ENCODE results near the gene RPTOR. TPM values are rescaled to one million over a fixed set of nuclear protein-coding genes. Genes with fewer than 3 reads are reported as not detected.

The RPTOR gene
- polyA plus RNA-seq, 1 donor from 2014 or later: 8.0 TPM

GRCh38 chr17:80924807-80925610, 380.4 kb downstream of the RPTOR start:
- Histone ChIP-seq H3K9me3 (ENCODE audit: low read length) (no peaks in the 10 kb centered on the region), H3F3A (ENCODE audit: insufficient read depth, low read length, poor library complexity, severe bottlenecking) (no peaks in the 10 kb centered on the region), H4K20me1 (ENCODE audit: insufficient read depth) (no peaks in the 10 kb centered on the region), H3K9ac (ENCODE audit: low read length) (no peak overlapping the region), H3K27me3 (ENCODE audit: insufficient read depth, low read depth, low read length) (no peaks in the 10 kb centered on the region), H3K4me2 (ENCODE audit: low read length) (no peak overlapping the region), H3K4me3 (ENCODE audit: low read length) (no peak overlapping the region), H3K36me3 (ENCODE audit: insufficient read depth, low read length) (no peaks in the 10 kb centered on the region), H3K79me2 (replicated peaks; ENCODE audit: insufficient read depth, low read length) (no peaks in the 10 kb centered on the region), H2AFZ (ENCODE audit: low read depth, low read length) (no peak overlapping the region), H3K27ac (ENCODE audit: low read length) (no peak overlapping the region), H3K9me2 (ENCODE audit: insufficient read depth, low read length) (no peaks in the 10 kb centered on the region)
- TF ChIP-seq RAD21 (conservative IDR thresholded peaks at IDR 0.05) (no peak), TAF1 (IDR thresholded peaks at IDR 0.05; ENCODE audit: low read depth) (no peak)

- no peak overlapping the region for H3K27ac ChIP-seq (ENCODE audit: low read length)
- no peak overlapping the region for H3K4me3 ChIP-seq (ENCODE audit: low read length)
- no peaks in the 10 kb centered on the region for H3F3A ChIP-seq (ENCODE audit: insufficient read depth, low read length, poor library complexity, severe bottlenecking)
- no peak overlapping the region for H3K9ac ChIP-seq (ENCODE audit: low read length)
- H3K27me3 ChIP-seq (ENCODE audit: insufficient read depth, low read depth, low read length): no peaks in the 10 kb centered on the region
- no peaks in the 10 kb centered on the region for H3K9me3 ChIP-seq (ENCODE audit: low read length)
- H3K9me2 ChIP-seq (ENCODE audit: insufficient read depth, low read length): no peaks in the 10 kb centered on the region
- no peak overlapping the region for H2AFZ ChIP-seq (ENCODE audit: low read depth, low read length)
- H3K36me3 ChIP-seq (ENCODE audit: insufficient read depth, low read length): no peaks in the 10 kb centered on the region
- H3K4me2 ChIP-seq (ENCODE audit: low read length): no peak overlapping the region
- TF ChIP-seq POLR2AphosphoS5 (IDR thresholded peaks at IDR 0.05) (no peak), RAD21 (conservative IDR thresholded peaks at IDR 0.05) (no peak), SMC3 (conservative IDR thresholded peaks at IDR 0.05; ENCODE audit: poor library complexity) (no peak)
- TF ChIP-seq, protein P1, sequence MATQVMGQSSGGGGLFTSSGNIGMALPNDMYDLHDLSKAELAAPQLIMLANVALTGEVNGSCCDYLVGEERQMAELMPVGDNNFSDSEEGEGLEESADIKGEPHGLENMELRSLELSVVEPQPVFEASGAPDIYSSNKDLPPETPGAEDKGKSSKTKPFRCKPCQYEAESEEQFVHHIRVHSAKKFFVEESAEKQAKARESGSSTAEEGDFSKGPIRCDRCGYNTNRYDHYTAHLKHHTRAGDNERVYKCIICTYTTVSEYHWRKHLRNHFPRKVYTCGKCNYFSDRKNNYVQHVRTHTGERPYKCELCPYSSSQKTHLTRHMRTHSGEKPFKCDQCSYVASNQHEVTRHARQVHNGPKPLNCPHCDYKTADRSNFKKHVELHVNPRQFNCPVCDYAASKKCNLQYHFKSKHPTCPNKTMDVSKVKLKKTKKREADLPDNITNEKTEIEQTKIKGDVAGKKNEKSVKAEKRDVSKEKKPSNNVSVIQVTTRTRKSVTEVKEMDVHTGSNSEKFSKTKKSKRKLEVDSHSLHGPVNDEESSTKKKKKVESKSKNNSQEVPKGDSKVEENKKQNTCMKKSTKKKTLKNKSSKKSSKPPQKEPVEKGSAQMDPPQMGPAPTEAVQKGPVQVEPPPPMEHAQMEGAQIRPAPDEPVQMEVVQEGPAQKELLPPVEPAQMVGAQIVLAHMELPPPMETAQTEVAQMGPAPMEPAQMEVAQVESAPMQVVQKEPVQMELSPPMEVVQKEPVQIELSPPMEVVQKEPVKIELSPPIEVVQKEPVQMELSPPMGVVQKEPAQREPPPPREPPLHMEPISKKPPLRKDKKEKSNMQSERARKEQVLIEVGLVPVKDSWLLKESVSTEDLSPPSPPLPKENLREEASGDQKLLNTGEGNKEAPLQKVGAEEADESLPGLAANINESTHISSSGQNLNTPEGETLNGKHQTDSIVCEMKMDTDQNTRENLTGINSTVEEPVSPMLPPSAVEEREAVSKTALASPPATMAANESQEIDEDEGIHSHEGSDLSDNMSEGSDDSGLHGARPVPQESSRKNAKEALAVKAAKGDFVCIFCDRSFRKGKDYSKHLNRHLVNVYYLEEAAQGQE (IDR thresholded peaks at IDR 0.05; ENCODE audit: borderline replicate concordance): no peak
- H3K79me2 ChIP-seq (replicated peaks; ENCODE audit: insufficient read depth, low read length): no peaks in the 10 kb centered on the region
- no peaks in the 10 kb centered on the region for H4K20me1 ChIP-seq (ENCODE audit: insufficient read depth)
Measured at GRCh38 chr17:80925688-80926335, 381.2 kb downstream of the RPTOR start.

DNA sequence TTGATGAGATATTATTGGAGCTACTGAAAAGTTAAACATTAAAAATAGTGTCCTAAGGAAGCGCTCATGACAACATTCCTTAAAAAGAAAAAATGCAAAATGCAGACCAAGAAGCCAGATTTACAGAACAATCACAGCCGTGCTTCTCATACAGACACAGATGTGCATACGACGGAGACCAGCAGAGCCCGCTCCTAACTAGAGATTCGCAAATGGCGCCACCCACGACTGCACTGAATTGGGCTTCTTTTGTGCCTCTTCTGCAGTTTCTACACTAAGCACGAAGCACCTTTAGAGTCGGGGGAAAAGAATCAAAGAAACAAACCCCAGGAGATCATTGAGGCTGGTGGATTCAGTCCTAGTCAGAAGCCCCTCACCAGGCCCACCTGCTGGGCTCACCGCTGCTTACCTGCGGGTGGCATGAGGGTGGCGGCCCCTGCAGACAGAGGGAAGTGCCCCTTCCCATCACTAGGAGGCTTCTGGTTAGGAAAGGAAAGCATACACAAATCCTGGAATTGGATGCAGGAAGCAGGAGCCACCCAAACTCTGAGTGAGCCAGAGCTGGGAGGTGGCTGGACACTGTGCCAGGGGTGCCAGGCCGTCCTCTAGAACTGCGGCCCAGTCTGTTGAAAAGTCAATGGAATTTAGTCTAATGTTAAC, 382.1 kb downstream of the RPTOR start:
- H3K9me2 ChIP-seq (ENCODE audit: insufficient read depth, low read length): no peaks in the 10 kb centered on the region

More for the DNA sequence above, 382.1 kb downstream of the RPTOR start:
- no peaks in the 10 kb centered on the region for H3K36me3 ChIP-seq (ENCODE audit: insufficient read depth, low read length)
- no peak overlapping the region for H3K9ac ChIP-seq (ENCODE audit: low read length)
- H3K4me3 ChIP-seq (ENCODE audit: low read length): no peak overlapping the region
- no peaks in the 10 kb centered on the region for H3K27me3 ChIP-seq (ENCODE audit: insufficient read depth, low read depth, low read length)
- no peaks in the 10 kb centered on the region for H3K9me3 ChIP-seq (ENCODE audit: low read length)
- TF ChIP-seq EP300 (conservative IDR thresholded peaks at IDR 0.05; ENCODE audit: poor library complexity, severe bottlenecking) (no peak), POLR2AphosphoS5 (IDR thresholded peaks at IDR 0.05) (no peak), MXI1 (conservative IDR thresholded peaks at IDR 0.05; ENCODE audit: poor library complexity, severe bottlenecking) (no peak), TAF1 (IDR thresholded peaks at IDR 0.05; ENCODE audit: low read depth) (no peak), CTCF (IDR thresholded peaks at IDR 0.05; ENCODE audit: poor library complexity, severe bottlenecking) (no peak), EZH2 (IDR thresholded peaks at IDR 0.05; ENCODE audit: borderline replicate concordance, insufficient read depth, low read length, poor library complexity, severe bottlenecking) (no peak), RAD21 (conservative IDR thresholded peaks at IDR 0.05) (no peak), SMC3 (conservative IDR thresholded peaks at IDR 0.05; ENCODE audit: poor library complexity) (no peak)
- TF ChIP-seq, protein P1 (IDR thresholded peaks at IDR 0.05; ENCODE audit: borderline replicate concordance): no peak
- H3K79me2 ChIP-seq (replicated peaks; ENCODE audit: insufficient read depth, low read length): no peaks in the 10 kb centered on the region
- no peak overlapping the region for H3K27ac ChIP-seq (ENCODE audit: low read length)
- H3K4me2 ChIP-seq (ENCODE audit: low read length): no peak overlapping the region
- no peak overlapping the region for H2AFZ ChIP-seq (ENCODE audit: low read depth, low read length)
- H3F3A ChIP-seq (ENCODE audit: insufficient read depth, low read length, poor library complexity, severe bottlenecking): no peaks in the 10 kb centered on the region
- H4K20me1 ChIP-seq (ENCODE audit: insufficient read depth): no peaks in the 10 kb centered on the region
